ENCODE measurements around the gene PIGH. TPM values are rescaled to one million over a fixed set of nuclear protein-coding genes. Genes with fewer than 3 reads are reported as not detected.

The PIGH gene
- total RNA-seq, 1 experiment from 2014 or later, result 9.4 TPM

DNA sequence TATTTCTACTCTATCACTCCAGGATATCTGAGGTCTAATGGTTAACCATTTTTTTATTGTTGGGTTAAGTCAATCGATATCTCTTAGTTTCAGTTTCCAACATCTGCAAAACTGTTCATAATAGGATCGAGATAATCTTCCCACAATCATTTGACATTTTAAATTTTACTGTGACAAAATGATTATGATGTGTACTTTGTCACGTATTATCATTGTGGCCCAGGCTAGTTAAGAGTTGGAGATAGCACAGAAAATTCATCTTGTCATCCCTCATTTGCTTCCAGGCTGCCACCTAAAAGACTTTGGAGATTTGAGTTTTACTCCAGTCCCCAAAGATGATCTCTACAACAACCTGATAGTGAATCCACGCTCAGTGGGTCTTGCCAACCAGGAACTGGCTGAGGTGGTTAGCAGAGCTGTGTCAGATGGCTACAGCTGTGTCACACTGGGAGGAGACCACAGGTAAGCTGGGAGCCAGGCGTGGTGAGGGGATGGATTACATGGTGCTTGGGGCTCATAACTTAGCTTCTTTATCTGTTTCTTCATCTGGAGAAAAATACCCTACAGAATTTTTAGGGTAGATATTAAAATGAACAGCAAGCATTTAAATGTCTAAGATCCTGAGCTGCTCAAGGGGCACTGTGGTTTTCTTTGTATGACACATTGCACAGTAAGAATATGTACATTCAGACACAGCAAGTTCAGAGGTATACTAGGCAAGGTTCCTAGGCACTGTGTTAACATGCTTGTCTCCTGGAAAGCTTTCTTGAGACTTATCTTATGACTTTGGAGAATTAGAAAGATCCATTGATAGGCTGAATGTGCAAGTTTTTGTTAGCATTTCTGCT, 42.1 kb upstream of the PIGH start:
- Histone ChIP-seq H3K79me2 (ENCODE audit: insufficient read depth, low read length) (no peaks in the 10 kb centered on the region), H2BK5ac (ENCODE audit: insufficient read length, low read length) (no peak overlapping the region), H3K27ac (ENCODE audit: insufficient read length, low read depth, low read length) (no peak overlapping the region), H3K4ac (ENCODE audit: low read depth, low read length) (no peak overlapping the region), H2BK12ac (ENCODE audit: insufficient read length, low read depth, low read length) (no peak overlapping the region), H3K79me1 (ENCODE audit: insufficient read depth, low read depth, low read length, poor library complexity, severe bottlenecking) (no peaks in the 10 kb centered on the region), H4K20me1 (ENCODE audit: control insufficient read depth, insufficient read depth, insufficient read length) (no peaks in the 10 kb centered on the region), H4K5ac (ENCODE audit: insufficient read length, low read depth, low read length) (no peak overlapping the region), H3K9ac (ENCODE audit: extremely low read depth, insufficient read length, low read length) (no peak overlapping the region), H3K23ac (ENCODE audit: insufficient read length, low read depth, low read length) (no peak overlapping the region), H3K14ac (ENCODE audit: insufficient read depth, low read length) (no peak overlapping the region), H4K91ac (ENCODE audit: insufficient read length, low read depth, low read length) (no peak overlapping the region), H3K27me3 (ENCODE audit: insufficient read depth, low read length) (no peaks in the 10 kb centered on the region), H3T11ph (ENCODE audit: low read length) (no peak overlapping the region), H2BK20ac (ENCODE audit: low read depth, low read length, poor library complexity, severe bottlenecking) (no peak overlapping the region), H3K18ac (ENCODE audit: insufficient read length, low read depth, low read length) (no peak overlapping the region), H2AK5ac (ENCODE audit: insufficient read length, low read length) (no peak overlapping the region), H3K9me3 (ENCODE audit: control insufficient read depth, low read depth, low read length) (no peaks in the 10 kb centered on the region), H2BK15ac (ENCODE audit: low read depth, low read length) (no peak overlapping the region), H3K4me1 (ENCODE audit: insufficient read depth, low read length) (no peaks in the 10 kb centered on the region), H2BK120ac (ENCODE audit: low read depth, low read length, poor library complexity, severe bottlenecking) (no peak overlapping the region), H3K23me2 (ENCODE audit: insufficient read length, low read depth, low read length, poor library complexity, severe bottlenecking) (no peaks in the 10 kb centered on the region), H4K8ac (replicated peaks; ENCODE audit: insufficient read length, low read depth, low read length) (no peak overlapping the region), H2AFZ (ENCODE audit: low read length) (no peak overlapping the region), H3K4me2 (ENCODE audit: insufficient read depth, insufficient read length, low read length) (no peak overlapping the region), H3K56ac (ENCODE audit: insufficient read length, low read depth, low read length) (no peak overlapping the region)
- Mint-ChIP-seq H3K27ac (peak overlapping the region in 1 of 3 experiments; percentile 81; a peak in 1 of 7 replicates), H3K9me3 (no peaks in the 10 kb centered on the region), H3K4me1 (no peaks in the 10 kb centered on the region), H3K4me3 (no peak overlapping the region), H3K36me3 (ENCODE audit: insufficient read depth in 1 of 3, low read depth in 3 of 3) (peaks cover 3 to 30% (median 20%) of the 10 kb centered on the region in 3 experiments; a peak in 6 of 7 replicates), H3K27me3 (ENCODE audit: low read depth) (no peaks in the 10 kb centered on the region)
- WGBS (ENCODE audit: extremely low coverage, insufficient read length, low lambda C conversion rate), result no CpG with 5 or more reads among the region's 5 CpGs
- DNase-seq, result no peak
- TF ChIP-seq, protein P1, sequence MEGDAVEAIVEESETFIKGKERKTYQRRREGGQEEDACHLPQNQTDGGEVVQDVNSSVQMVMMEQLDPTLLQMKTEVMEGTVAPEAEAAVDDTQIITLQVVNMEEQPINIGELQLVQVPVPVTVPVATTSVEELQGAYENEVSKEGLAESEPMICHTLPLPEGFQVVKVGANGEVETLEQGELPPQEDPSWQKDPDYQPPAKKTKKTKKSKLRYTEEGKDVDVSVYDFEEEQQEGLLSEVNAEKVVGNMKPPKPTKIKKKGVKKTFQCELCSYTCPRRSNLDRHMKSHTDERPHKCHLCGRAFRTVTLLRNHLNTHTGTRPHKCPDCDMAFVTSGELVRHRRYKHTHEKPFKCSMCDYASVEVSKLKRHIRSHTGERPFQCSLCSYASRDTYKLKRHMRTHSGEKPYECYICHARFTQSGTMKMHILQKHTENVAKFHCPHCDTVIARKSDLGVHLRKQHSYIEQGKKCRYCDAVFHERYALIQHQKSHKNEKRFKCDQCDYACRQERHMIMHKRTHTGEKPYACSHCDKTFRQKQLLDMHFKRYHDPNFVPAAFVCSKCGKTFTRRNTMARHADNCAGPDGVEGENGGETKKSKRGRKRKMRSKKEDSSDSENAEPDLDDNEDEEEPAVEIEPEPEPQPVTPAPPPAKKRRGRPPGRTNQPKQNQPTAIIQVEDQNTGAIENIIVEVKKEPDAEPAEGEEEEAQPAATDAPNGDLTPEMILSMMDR (conservative IDR thresholded peaks at IDR 0.05), result no peak
